Transverse colon (tissue), 3 donors: ENCODE measurements around the gene NKX1-1.

ENCODE experiments used
- POLR2A ChIP-seq: fragments of 450-650 bp; IDR thresholded peaks from one replicate; pipeline ENCODE4 v1.6.1; 2016; ENCODE audit warnings: antibody characterized with exemption, mild to moderate bottlenecking, moderate library complexity
- TF ChIP-seq, protein P1 (sequence below), 5 experiments: fragments of 200-600 bp in 3 of 5; fragments of 450-650 bp in 2 of 5; sonication (generic) in 3 of 5; IDR thresholded peaks; 1 replicate in 2 of 5; 2 replicates in 3 of 5; pipeline ENCODE4 v1.5.1; 2016 to 2017; ENCODE audit warnings: antibody characterized with exemption in 5 of 5, inconsistent platforms in 3 of 5, mild to moderate bottlenecking in 2 of 5, moderate library complexity in 1 of 5

DNA sequence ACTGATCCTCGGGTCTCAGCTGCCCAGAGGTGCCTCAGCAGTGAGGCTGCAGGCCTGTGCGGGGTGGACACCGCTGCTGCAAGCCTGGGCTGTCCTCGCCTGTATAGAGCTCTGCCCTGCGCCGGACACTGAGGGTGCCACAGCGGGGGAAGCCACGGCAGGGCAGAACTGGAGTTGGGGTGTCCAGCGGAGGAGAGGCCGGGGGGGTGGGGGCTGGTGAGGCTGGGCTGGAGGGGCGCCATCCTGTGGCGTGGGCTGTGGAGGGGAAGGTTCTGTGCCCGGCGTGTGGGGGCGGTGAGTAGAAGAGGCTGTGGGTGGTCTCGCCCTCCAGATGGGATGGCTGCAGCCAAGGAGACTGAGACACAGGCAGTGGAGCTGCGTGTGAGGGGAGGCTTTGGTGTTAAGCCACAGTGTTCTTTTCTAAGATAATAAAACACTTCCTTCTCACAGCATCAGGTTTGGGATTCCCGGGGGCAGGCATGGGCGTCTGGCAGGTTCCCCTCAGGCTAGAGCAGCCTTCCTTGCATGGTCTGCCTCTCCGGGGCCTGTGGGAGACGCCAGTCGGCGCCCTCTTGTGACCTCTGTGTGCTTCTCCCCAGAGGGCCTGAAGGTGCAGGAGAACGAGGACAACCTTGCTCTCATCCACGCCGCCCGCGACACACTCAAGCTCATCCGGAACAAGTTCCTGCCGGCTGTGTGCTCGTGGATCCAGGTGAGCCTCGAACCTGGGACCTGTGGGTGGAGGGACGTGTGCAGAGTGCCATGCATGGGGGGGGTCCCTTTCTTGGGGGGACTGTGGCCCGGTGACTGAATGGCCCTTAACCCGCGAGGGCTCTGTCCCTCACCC is 51.9 kb downstream of the NKX1-1 start:
- no peak for TF ChIP-seq POLR2A
- TF ChIP-seq, protein P1, sequence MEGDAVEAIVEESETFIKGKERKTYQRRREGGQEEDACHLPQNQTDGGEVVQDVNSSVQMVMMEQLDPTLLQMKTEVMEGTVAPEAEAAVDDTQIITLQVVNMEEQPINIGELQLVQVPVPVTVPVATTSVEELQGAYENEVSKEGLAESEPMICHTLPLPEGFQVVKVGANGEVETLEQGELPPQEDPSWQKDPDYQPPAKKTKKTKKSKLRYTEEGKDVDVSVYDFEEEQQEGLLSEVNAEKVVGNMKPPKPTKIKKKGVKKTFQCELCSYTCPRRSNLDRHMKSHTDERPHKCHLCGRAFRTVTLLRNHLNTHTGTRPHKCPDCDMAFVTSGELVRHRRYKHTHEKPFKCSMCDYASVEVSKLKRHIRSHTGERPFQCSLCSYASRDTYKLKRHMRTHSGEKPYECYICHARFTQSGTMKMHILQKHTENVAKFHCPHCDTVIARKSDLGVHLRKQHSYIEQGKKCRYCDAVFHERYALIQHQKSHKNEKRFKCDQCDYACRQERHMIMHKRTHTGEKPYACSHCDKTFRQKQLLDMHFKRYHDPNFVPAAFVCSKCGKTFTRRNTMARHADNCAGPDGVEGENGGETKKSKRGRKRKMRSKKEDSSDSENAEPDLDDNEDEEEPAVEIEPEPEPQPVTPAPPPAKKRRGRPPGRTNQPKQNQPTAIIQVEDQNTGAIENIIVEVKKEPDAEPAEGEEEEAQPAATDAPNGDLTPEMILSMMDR (IDR thresholded peaks at IDR 0.05), result no peak
